CD4-positive, alpha-beta T cell treated with Interleukin-4 for 4 hours (primary cell): Measurements from ENCODE around the gene ZNF497.

Experiments
- DNase-seq: peaks from one replicate; pipeline ENCODE4 v3.0.0-alpha.2; 2020

ZNF497 gene

DNA sequence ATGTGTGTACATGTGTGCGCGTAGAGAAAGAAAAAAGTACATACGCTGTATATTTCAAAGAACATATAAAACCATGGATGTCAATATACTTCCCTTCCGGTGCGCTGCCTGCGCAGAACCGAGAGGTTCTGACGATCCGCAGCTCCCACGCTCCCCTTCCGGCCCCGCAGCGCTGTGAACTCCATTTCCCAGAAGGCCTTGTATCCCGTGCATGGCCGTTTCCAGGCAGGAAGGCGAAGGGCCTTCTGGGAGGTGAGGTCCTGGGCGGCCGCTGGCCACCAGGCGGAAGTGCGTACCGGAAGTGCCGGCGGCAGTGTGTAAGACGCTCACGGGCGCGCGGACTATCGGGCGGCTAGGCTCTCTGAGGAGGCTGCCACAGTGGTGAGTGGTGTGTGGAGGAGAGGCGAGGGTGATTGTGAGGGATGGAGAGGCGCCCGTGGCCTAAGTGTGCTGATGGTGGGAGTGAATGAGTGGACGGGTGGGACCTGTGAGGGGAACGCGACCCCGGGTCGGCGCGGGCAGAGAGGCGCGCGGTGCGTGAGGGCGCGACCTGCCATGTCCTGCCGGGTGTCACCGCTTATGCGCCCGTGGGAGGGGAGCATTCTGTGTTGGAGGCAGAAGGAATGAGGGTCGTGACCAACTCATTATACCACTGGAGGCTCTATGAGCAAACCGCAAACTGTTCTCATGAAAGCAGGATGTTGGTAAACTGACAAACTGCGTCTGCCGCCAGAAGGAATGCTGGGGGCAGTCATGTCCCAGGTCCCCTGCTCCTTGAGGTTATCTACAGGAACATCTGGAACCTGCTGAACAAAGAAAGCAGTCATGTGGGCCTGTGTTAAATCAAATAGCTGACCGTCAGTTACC lies 57.3 kb downstream of the ZNF497 start, which contains the start of gene ERVK3-1:
Gene ERVK3-1 (plus strand): TSS at position 313 of the 867 bp plus-strand sequence. CDS start 6,792 bp downstream, outside the sequence.
- DNase-seq: peak; percentile 96

GRCh38 chr19:58304748-58305064 lies 57.8 kb downstream of the ZNF497 start:
- no peak for DNase-seq
